ENCODE measurements around the gene CSF3R.

Gene CSF3R

GRCh38 chr1:36466370-36467026 lies 16.2 kb downstream of the CSF3R start:
- WGBS: 95% methylated on average over 12 of the region's 12 CpGs

GRCh38 chr1:36465731-36466369 lies 16.9 kb downstream of the CSF3R start:
- DNase-seq: no peak
- no peak overlapping the region for H2BK5ac ChIP-seq (ENCODE audit: low read depth, low read length, poor library complexity, severe bottlenecking)
- H3K27ac ChIP-seq (ENCODE audit: low read length, poor library complexity, severe bottlenecking): no peak overlapping the region
- WGBS: 43% methylated on average over 4 of the region's 4 CpGs
- peak overlapping the region; percentile 47 for H3K9ac ChIP-seq (ENCODE audit: low read length)
- no peak overlapping the region for H3K4ac ChIP-seq (ENCODE audit: low read depth in 1 of 2, low read length in 2 of 2)
- H3K4me3 ChIP-seq (ENCODE audit: insufficient read depth in 1 of 2, low read depth in 1 of 2, low read length in 2 of 2): no peak overlapping the region
- H3K14ac ChIP-seq (ENCODE audit: low read length in 2 of 2): no peak overlapping the region
- H3K4me1 ChIP-seq (ENCODE audit: control insufficient read depth, insufficient read depth, low read depth, low read length): peaks cover 7% of the 10 kb centered on the region
- H3K18ac ChIP-seq (ENCODE audit: low read depth in 1 of 2, low read length in 2 of 2): peak overlapping the region in 1 of 2 experiments; percentile 29
- peak overlapping the region in 1 of 2 experiments; percentile 53 for H2BK12ac ChIP-seq (ENCODE audit: low read length in 2 of 2)
- H2BK120ac ChIP-seq (ENCODE audit: low read depth, low read length): no peak overlapping the region
- H3K79me1 ChIP-seq (replicated peaks; ENCODE audit: low read length, poor library complexity, severe bottlenecking): peaks cover 18% of the 10 kb centered on the region
- no peaks in the 10 kb centered on the region for H3K9me3 ChIP-seq (ENCODE audit: control insufficient read depth, low read length)
- H2AK5ac ChIP-seq (ENCODE audit: low read length, severe bottlenecking): no peak overlapping the region
- H3K4me2 ChIP-seq (ENCODE audit: low read length, poor library complexity, severe bottlenecking): no peak overlapping the region
- H3K27me3 ChIP-seq (ENCODE audit: control insufficient read depth in 1 of 2, insufficient read depth in 1 of 2, low read length in 2 of 2): no peaks in the 10 kb centered on the region
- no peak overlapping the region for H2BK15ac ChIP-seq (ENCODE audit: low read depth, poor library complexity, severe bottlenecking)
- H3K36me3 ChIP-seq (ENCODE audit: control insufficient read depth in 1 of 2, insufficient read depth in 2 of 2, low read depth in 1 of 2, low read length in 2 of 2): peaks cover 16 to 17% of the 10 kb centered on the region in 2 experiments
- peak overlapping the region; percentile 46 for H2AFZ ChIP-seq (ENCODE audit: low read depth, low read length)
- no peak overlapping the region for H4K91ac ChIP-seq (ENCODE audit: low read length)
- H4K8ac ChIP-seq (ENCODE audit: low read length): peak overlapping the region; percentile 61
- no peak overlapping the region for H3K23ac ChIP-seq (ENCODE audit: low read length in 2 of 2)

More at GRCh38 chr1:36466370-36467026, 16.2 kb downstream of the CSF3R start:
- H2BK5ac ChIP-seq (ENCODE audit: low read depth, low read length, poor library complexity, severe bottlenecking): no peak overlapping the region
- H2BK120ac ChIP-seq (ENCODE audit: low read depth, low read length): no peak overlapping the region
- no peaks in the 10 kb centered on the region for H3K9me3 ChIP-seq (ENCODE audit: control insufficient read depth, low read length)
- peak overlapping the region; percentile 16 for H2BK15ac ChIP-seq (ENCODE audit: low read depth, poor library complexity, severe bottlenecking)
- H2BK12ac ChIP-seq (ENCODE audit: low read length in 2 of 2): peak overlapping the region; percentile 10 to 46
- DNase-seq: no peak
- H3K36me3 ChIP-seq (ENCODE audit: control insufficient read depth in 1 of 2, insufficient read depth in 2 of 2, low read depth in 1 of 2, low read length in 2 of 2): peaks cover 10 to 11% of the 10 kb centered on the region in 2 experiments
- no peak overlapping the region for H3K14ac ChIP-seq (ENCODE audit: low read length in 2 of 2)
- no peak overlapping the region for H3K18ac ChIP-seq (ENCODE audit: low read depth in 1 of 2, low read length in 2 of 2)
- peak overlapping the region in 1 of 2 experiments; percentile 79 for H3K4ac ChIP-seq (ENCODE audit: low read depth in 1 of 2, low read length in 2 of 2)
- H3K4me2 ChIP-seq (ENCODE audit: low read length, poor library complexity, severe bottlenecking): no peak overlapping the region
- H3K27me3 ChIP-seq (ENCODE audit: control insufficient read depth in 1 of 2, insufficient read depth in 1 of 2, low read length in 2 of 2): peaks cover 0 to 2% of the 10 kb centered on the region in 2 experiments
- H3K4me3 ChIP-seq (ENCODE audit: insufficient read depth in 1 of 2, low read depth in 1 of 2, low read length in 2 of 2): no peak overlapping the region
- peak overlapping the region; percentile 18 for H4K91ac ChIP-seq (ENCODE audit: low read length)
- H3K79me1 ChIP-seq (replicated peaks; ENCODE audit: low read length, poor library complexity, severe bottlenecking): peaks cover 15% of the 10 kb centered on the region
- no peak overlapping the region for H2AK5ac ChIP-seq (ENCODE audit: low read length, severe bottlenecking)
- no peak overlapping the region for H3K23ac ChIP-seq (ENCODE audit: low read length in 2 of 2)
- H3K4me1 ChIP-seq (ENCODE audit: control insufficient read depth, insufficient read depth, low read depth, low read length): peaks cover 7% of the 10 kb centered on the region
- peak overlapping the region; percentile 57 for H4K8ac ChIP-seq (ENCODE audit: low read length)
- peak overlapping the region; percentile 47 for H3K9ac ChIP-seq (ENCODE audit: low read length)
- H3K27ac ChIP-seq (ENCODE audit: low read length, poor library complexity, severe bottlenecking): no peak overlapping the region
- no peak overlapping the region for H2AFZ ChIP-seq (ENCODE audit: low read depth, low read length)

GRCh38 chr1:36464605-36465393 lies 17.9 kb downstream of the CSF3R start:
- H3K4me2 ChIP-seq (ENCODE audit: low read length, poor library complexity, severe bottlenecking): peak overlapping the region; percentile 83
- H3K4me3 ChIP-seq (ENCODE audit: insufficient read depth in 1 of 2, low read depth in 1 of 2, low read length in 2 of 2): peak overlapping the region; percentile 87 to 100
- peak overlapping the region; percentile 70 for H3K27ac ChIP-seq (ENCODE audit: low read length, poor library complexity, severe bottlenecking)
- no peaks in the 10 kb centered on the region for H3K27me3 ChIP-seq (ENCODE audit: control insufficient read depth in 1 of 2, insufficient read depth in 1 of 2, low read length in 2 of 2)
- H2BK5ac ChIP-seq (ENCODE audit: low read depth, low read length, poor library complexity, severe bottlenecking): no peak overlapping the region
- H3K14ac ChIP-seq (ENCODE audit: low read length in 2 of 2): peak overlapping the region in 1 of 2 experiments; percentile 69
- peak overlapping the region in 1 of 2 experiments; percentile 53 for H3K23ac ChIP-seq (ENCODE audit: low read length in 2 of 2)
- WGBS: 10% methylated on average over 11 of the region's 13 CpGs
- peaks cover 7% of the 10 kb centered on the region for H3K4me1 ChIP-seq (ENCODE audit: control insufficient read depth, insufficient read depth, low read depth, low read length)
- peak overlapping the region; percentile 51 for H2AFZ ChIP-seq (ENCODE audit: low read depth, low read length)
- no peak for DNase-seq
- peak overlapping the region; percentile 99 for H3K9ac ChIP-seq (ENCODE audit: low read length)
- peak overlapping the region; percentile 44 for H4K91ac ChIP-seq (ENCODE audit: low read length)
- peaks cover 18% of the 10 kb centered on the region for H3K79me1 ChIP-seq (replicated peaks; ENCODE audit: low read length, poor library complexity, severe bottlenecking)
- H2AK5ac ChIP-seq (ENCODE audit: low read length, severe bottlenecking): no peak overlapping the region
- peak overlapping the region; percentile 94 for H4K8ac ChIP-seq (ENCODE audit: low read length)
- H2BK120ac ChIP-seq (ENCODE audit: low read depth, low read length): peak overlapping the region; percentile 98
- no peaks in the 10 kb centered on the region for H3K9me3 ChIP-seq (ENCODE audit: control insufficient read depth, low read length)
- H3K36me3 ChIP-seq (ENCODE audit: control insufficient read depth in 1 of 2, insufficient read depth in 2 of 2, low read depth in 1 of 2, low read length in 2 of 2): peaks cover 25 to 26% of the 10 kb centered on the region in 2 experiments
- H3K4ac ChIP-seq (ENCODE audit: low read depth in 1 of 2, low read length in 2 of 2): peak overlapping the region; percentile 20 to 94
- peak overlapping the region; percentile 65 for H2BK15ac ChIP-seq (ENCODE audit: low read depth, poor library complexity, severe bottlenecking)
- peak overlapping the region; percentile 86 to 93 for H3K18ac ChIP-seq (ENCODE audit: low read depth in 1 of 2, low read length in 2 of 2)
- peak overlapping the region in 1 of 2 experiments; percentile 73 for H2BK12ac ChIP-seq (ENCODE audit: low read length in 2 of 2)

Measured in mesenchymal stem cell (in vitro differentiated cells and primary cell).